Choroid plexus epithelial cell (primary cell): Measurements from ENCODE around the gene TLR9.

ENCODE experiments used
- DNase-seq: peaks from one replicate; pipeline ENCODE4 v3.0.0-alpha.2; 2010; ENCODE audit warnings: low read depth
- H3K4me3 ChIP-seq: 2 replicates; pipeline ENCODE4 v1.5.1; 2011; ENCODE audit warnings: low read depth, mild to moderate bottlenecking, control low read depth, low read length, moderate library complexity
- TF ChIP-seq, protein P1 (sequence below): conservative IDR thresholded peaks from 2 replicates; pipeline ENCODE4 v1.5.1; 2011; ENCODE audit warnings: low read depth, mild to moderate bottlenecking, control low read depth, inconsistent platforms, low read length, moderate library complexity

TLR9 gene

DNA sequence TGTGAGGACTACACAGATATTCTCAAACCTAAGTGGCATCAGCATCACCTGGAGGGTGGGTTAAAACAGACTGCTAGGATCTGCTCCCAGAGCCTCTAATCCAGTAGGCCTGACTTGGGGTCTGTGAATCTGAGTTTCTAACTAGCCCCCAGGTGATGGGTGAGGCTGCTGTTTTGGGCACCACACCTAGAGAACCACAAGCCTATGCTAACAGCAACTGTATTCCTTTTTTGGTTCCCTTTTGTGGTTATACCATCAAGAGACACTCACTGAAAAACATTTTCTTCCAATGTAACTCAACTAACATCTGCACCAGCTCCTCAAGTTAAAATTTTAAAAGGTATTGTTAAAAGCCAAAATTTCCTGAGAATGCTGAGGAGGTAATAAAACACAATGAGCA, 37.0 kb upstream of the TLR9 start:
- DNase-seq, result no peak
- no peak overlapping the region for H3K4me3 ChIP-seq
- TF ChIP-seq, protein P1, sequence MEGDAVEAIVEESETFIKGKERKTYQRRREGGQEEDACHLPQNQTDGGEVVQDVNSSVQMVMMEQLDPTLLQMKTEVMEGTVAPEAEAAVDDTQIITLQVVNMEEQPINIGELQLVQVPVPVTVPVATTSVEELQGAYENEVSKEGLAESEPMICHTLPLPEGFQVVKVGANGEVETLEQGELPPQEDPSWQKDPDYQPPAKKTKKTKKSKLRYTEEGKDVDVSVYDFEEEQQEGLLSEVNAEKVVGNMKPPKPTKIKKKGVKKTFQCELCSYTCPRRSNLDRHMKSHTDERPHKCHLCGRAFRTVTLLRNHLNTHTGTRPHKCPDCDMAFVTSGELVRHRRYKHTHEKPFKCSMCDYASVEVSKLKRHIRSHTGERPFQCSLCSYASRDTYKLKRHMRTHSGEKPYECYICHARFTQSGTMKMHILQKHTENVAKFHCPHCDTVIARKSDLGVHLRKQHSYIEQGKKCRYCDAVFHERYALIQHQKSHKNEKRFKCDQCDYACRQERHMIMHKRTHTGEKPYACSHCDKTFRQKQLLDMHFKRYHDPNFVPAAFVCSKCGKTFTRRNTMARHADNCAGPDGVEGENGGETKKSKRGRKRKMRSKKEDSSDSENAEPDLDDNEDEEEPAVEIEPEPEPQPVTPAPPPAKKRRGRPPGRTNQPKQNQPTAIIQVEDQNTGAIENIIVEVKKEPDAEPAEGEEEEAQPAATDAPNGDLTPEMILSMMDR, result no peak

- no peak for DNase-seq
- no peak overlapping the region for H3K4me3 ChIP-seq
- TF ChIP-seq, protein P1, result no peak
Measured at GRCh38 chr3:52259448-52259847, 34.0 kb upstream of the TLR9 start.

- DNase-seq, result no peak
- no peak overlapping the region for H3K4me3 ChIP-seq
- TF ChIP-seq, protein P1, result no peak
Measured at GRCh38 chr3:52259035-52259434, 33.6 kb upstream of the TLR9 start.

GRCh38 chr3:52257911-52258310, 32.5 kb upstream of the TLR9 start:
- no peak overlapping the region for H3K4me3 ChIP-seq
- TF ChIP-seq, protein P1, result no peak
- DNase-seq, result no peak

GRCh38 chr3:52256622-52257021, 31.2 kb upstream of the TLR9 start:
- TF ChIP-seq, protein P1, result no peak
- DNase-seq, result no peak

GRCh38 chr3:52256159-52256558, 30.7 kb upstream of the TLR9 start:
- H3K4me3 ChIP-seq, result no peak overlapping the region
- TF ChIP-seq, protein P1, result no peak
- no peak for DNase-seq

More at GRCh38 chr3:52256622-52257021, 31.2 kb upstream of the TLR9 start:
- no peak overlapping the region for H3K4me3 ChIP-seq

DNA sequence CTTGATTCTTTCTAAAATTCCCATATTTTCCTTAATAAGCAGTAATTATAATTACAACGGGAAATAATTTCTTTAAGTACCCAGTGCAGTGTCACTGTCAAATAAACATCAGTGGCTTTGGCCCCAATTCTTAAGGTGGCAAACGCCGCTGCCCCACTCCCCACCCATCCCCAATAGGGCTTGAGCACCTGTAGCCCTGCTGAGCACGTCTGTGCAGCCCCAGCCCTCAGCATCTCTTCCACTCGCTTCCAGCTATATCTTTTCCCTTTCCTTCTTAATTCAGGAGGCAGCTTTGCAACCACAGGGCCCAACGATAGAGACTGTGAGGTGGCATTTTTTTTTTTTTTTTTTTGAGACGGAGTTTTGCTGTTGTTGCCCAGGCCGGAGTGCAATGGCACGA, 29.2 kb upstream of the TLR9 start:
- TF ChIP-seq, protein P1, result no peak
- no peak for DNase-seq
- no peak overlapping the region for H3K4me3 ChIP-seq
